NB4 (cell line): ENCODE results near the gene CTIF.

Source experiments
- DNase-seq: peaks from one replicate; pipeline ENCODE4 v3.0.0; 2010; ENCODE audit warnings: low read depth
- H3K4me3 ChIP-seq: one replicate; pipeline ENCODE4 v1.5.1; 2011; ENCODE audit warnings: mild to moderate bottlenecking, low read depth, low read length, moderate library complexity
- CTCF ChIP-seq: IDR thresholded peaks from one replicate; pipeline ENCODE4 v1.5.1; 2012; ENCODE audit warnings: low read depth, low read length
- MAX ChIP-seq: IDR thresholded peaks from 2 replicates; pipeline ENCODE4 v1.6.1; 2011; ENCODE audit warnings: low read depth, low read length
- MYC ChIP-seq: IDR thresholded peaks from 2 replicates; pipeline ENCODE4 v1.6.1; 2011; ENCODE audit warnings: low read depth, low read length
- POLR2A ChIP-seq: IDR thresholded peaks from 2 replicates; pipeline ENCODE4 v1.6.1; 2011; ENCODE audit warnings: mild to moderate bottlenecking; ENCODE audit not compliant: insufficient read length; ENCODE audit errors: extremely low read depth

Gene CTIF

GRCh38 chr18:48819781-48820482 is 281.1 kb downstream of the CTIF start:
- DNase-seq, result no peak
- H3K4me3 ChIP-seq, result no peak overlapping the region
- no peak for TF ChIP-seq POLR2A
- no peak for TF ChIP-seq CTCF
- no peak for TF ChIP-seq MAX
- TF ChIP-seq MYC, result no peak

- TF ChIP-seq CTCF (no peak), MAX (no peak), POLR2A (no peak), MYC (no peak)
- H3K4me3 ChIP-seq, result no peak overlapping the region
- peak; percentile 66 for DNase-seq
Measured at GRCh38 chr18:48820483-48821250, 281.8 kb downstream of the CTIF start.

GRCh38 chr18:48821251-48821590 is 282.4 kb downstream of the CTIF start:
- TF ChIP-seq MYC, result no peak
- no peak for TF ChIP-seq POLR2A
- TF ChIP-seq MAX, result no peak
- TF ChIP-seq CTCF, result no peak
- no peak overlapping the region for H3K4me3 ChIP-seq
- DNase-seq, result no peak

- H3K4me3 ChIP-seq, result no peak overlapping the region
- no peak for TF ChIP-seq CTCF
- no peak for TF ChIP-seq POLR2A
- TF ChIP-seq MYC, result no peak
- no peak for TF ChIP-seq MAX
- DNase-seq, result no peak
Measured at GRCh38 chr18:48821845-48822244, 283.0 kb downstream of the CTIF start.

GRCh38 chr18:48824231-48824970 is 285.6 kb downstream of the CTIF start:
- no peak overlapping the region for H3K4me3 ChIP-seq
- no peak for TF ChIP-seq MAX
- no peak for TF ChIP-seq POLR2A
- no peak for TF ChIP-seq MYC
- no peak for TF ChIP-seq CTCF
- no peak for DNase-seq
